ENCODE measurements around the gene RPS27. TPM values are rescaled to one million over a fixed set of nuclear protein-coding genes. Genes with fewer than 3 reads are reported as not detected.

The RPS27 gene
- total RNA-seq, 1 donor from 2014 or later = 2,198 TPM

Small RNA genes lying within 50 kb of the gene (small RNA-seq; reads per million reads assigned to genes)
- 0.08 reads per million for gene MIR6737
- not detected for gene RNU6-179P

Other genes starting within 250 kb of the RPS27 start
- 14.7 TPM for gene SLC27A3, start 215.4 kb upstream of the RPS27 start, total RNA-seq
- gene GATAD2B, start 67.8 kb upstream of the RPS27 start, total RNA-seq = 15.5 TPM
- 16.3 TPM for gene DENND4B, start 44.0 kb upstream of the RPS27 start, total RNA-seq
- 2.4 TPM for gene CRTC2, start 32.1 kb upstream of the RPS27 start, total RNA-seq
- 24.1 TPM for gene SLC39A1, start 27.2 kb upstream of the RPS27 start, total RNA-seq
- 7.7 TPM for gene CREB3L4, start 22.9 kb upstream of the RPS27 start, total RNA-seq
- 57.5 TPM for gene JTB, start 13.1 kb upstream of the RPS27 start, total RNA-seq
- 3.7 TPM for gene RAB13, start 4.4 kb upstream of the RPS27 start, total RNA-seq
- gene NUP210L, start 164.3 kb downstream of the RPS27 start, total RNA-seq = 0.41 TPM
- gene TPM3, start 201.3 kb downstream of the RPS27 start, total RNA-seq = 245 TPM
- not detected for gene CFAP141, start 215.6 kb downstream of the RPS27 start, total RNA-seq
- gene UBAP2L, start 230.2 kb downstream of the RPS27 start, total RNA-seq = 35.5 TPM